Hindlimb muscle (tissue), 1 donor: Measurements from ENCODE around the gene TOP1. TPM values are rescaled to one million over a fixed set of nuclear protein-coding genes. Genes with fewer than 3 reads are reported as not detected.
"Not testable (repeated sequence)": the region's sequence is repeated elsewhere in the genome, so short reads cannot be mapped to it uniquely, and the experiment has no call there.

Experiments
- DNase-seq: peaks from one replicate; pipeline ENCODE4 v3.0.0-alpha.2; 2013
- polyA plus RNA-seq: library from polyadenylated mRNA; unstranded; fragments of 120-200 nt; gene quantifications from one replicate; pipeline ENCODE4 v1.2.1, GENCODE V29; 2013; ENCODE audit not compliant: insufficient read length

Gene TOP1
- 58.8 TPM for polyA plus RNA-seq

DNA sequence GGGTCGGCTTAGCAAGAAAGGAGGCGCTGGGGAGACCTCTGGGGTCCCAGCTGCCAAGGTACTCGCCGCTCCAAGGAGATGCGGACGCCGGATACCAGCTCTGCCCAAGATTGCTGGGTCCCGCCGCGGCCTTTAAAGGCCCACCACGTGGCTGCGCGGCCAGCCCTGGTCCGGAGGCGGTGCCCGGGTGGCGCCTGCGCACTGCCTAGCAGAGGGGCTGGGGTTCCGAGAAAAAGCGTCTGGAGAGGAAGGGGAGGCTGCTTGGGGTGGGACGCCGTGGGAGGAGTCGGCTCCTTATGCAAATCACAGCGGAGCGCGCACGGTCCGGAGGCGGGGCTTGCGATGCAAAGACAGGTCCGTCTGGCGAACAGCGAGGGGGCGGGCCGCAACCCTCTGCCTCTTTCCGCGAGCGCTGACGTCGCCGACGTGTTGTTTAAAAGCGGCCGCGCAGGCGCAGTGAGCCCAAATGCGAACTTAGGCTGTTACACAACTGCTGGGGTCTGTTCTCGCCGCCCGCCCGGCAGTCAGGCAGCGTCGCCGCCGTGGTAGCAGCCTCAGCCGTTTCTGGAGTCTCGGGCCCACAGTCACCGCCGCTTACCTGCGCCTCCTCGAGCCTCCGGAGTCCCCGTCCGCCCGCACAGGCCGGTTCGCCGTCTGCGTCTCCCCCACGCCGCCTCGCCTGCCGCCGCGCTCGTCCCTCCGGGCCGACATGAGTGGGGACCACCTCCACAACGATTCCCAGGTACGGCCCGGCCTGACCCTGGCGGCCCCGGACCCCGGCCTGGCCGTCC is at the start of gene TOP1:
TOP1 (plus strand) TSS at position 464 of the 791 bp plus-strand sequence; CDS start at position 710, 246 bp downstream.
- DNase-seq: peak; percentile 100

DNA sequence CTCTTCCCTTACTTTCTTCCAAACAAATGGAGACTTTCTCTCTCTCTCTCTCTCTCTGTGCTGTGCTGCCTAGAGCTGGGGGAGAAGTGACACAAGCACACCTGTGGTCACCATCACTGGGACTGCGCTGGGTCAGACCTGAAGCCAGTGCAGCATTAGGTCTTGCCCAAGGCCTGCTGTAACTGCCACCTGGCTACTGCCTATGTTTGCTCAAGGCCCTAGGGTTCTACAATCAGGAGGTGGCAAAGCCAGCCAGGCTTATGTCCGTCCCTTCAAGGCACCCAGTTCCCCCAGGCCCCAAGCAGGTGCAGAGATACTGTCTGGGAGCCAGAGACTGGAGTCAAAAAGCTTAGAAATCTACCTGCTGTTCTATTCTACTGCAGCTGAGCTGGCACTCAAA is 49.4 kb upstream of the TOP1 start:
- DNase-seq: no peak

DNA sequence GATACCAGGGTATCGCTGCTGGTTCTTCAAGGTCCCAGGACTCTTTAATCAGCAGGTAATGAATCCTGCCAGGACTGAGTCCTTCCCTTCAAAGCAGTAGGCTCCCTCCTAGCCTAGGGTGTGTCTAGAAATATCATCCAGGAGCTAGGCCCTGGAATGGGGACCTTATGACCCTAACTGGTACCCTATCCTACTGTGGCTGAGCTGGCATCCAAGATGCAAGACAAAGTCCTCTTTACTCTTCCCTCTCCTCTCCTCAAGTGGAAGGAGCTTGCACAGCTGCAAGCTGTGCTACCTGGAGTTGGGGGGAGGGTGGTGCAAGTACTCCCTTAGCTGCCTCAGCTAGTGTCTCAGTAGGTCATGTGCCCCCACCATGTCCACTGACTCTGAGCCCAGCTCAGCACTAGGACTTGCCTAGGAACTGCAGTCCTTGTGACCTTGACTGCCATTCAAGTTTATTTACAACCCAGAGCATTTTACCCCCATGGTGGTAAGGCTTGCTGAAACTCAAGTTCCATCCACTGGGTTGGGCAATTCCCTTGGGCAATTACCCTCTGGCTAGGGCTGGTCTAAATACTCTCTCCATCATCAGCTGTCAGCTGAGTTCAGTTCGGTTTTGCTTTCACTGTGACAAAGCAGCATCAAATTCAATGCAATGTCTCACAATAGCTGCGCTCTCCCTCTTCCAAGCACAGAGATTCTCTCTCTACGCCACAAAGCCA is 48.4 kb upstream of the TOP1 start:
- DNase-seq: no peak

DNA sequence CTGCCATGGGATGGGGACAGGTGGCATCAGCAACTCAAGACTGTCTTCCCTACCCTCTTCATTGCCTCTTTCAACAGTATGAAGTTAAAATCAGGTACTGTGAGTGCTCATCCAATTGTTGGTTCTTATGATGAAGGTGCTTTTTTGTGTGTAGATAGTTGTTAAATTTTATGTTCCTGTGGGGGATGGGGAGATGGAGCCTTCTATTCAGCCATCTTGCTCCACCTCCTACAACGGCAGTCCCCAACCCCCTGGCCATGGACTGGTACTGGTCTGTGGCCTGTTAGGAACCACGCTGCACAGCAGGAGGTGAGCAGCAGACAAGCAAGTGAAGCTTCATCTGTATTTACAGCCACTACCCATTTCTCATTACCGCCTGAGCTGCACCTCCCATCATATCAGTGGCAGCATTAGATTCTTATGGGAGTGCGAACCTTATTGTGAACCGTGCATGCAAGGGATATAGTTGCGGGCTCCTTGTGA is 47.8 kb upstream of the TOP1 start:
- no peak for DNase-seq

DNA sequence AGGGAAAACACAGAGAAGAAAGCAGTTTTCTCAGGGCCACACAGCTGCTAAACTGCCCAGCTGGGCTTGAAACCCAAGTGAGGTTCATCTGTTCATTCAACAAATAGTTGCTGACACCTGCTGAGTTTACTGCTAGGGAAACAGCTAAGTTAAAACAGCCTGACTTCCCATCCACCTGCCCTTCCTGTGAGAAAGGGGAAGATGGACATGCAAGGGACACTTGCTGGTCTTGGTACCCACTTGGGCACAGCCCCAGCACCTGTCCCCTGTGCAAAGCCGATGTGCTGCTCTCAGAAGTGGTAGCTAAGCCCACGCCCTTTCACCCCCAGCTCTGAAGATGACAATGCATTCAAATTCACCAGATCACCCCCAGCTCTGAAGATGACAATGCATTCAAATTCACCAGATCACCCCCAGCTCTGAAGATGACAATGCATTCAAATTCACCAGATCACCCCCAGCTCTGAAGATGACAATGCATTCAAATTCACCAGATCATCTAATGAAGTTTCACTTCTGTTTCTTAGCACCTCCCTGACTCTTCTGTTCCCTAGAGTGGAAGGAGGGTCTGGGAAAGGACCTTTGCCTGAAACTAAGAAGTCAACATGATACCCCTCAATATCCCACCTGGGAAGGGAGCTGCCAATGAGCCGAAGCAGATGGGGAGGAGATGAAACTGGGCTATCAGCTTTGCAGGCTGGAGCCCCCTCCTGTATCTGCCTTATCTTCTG is 46.0 kb upstream of the TOP1 start:
- no peak for DNase-seq

DNA sequence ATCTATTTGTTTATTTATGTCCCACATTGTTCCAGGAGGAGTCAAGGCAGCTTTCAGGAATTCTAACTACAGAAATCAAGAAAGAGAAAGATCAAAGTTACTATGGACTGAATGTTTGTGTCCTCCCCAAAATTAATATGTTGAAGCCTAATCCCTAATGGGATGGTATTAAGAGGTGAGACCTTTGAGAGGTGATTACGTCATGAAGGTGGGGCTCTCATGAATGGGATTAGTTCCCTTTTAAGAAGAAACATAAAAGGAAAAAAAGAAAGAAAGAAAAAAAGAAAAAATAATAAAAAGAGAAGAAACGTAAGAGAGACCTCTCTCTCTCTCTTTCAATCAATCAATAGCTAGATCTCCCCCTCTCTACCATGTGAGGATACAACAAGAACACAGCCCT is 44.7 kb upstream of the TOP1 start:
- no peak for DNase-seq

DNA sequence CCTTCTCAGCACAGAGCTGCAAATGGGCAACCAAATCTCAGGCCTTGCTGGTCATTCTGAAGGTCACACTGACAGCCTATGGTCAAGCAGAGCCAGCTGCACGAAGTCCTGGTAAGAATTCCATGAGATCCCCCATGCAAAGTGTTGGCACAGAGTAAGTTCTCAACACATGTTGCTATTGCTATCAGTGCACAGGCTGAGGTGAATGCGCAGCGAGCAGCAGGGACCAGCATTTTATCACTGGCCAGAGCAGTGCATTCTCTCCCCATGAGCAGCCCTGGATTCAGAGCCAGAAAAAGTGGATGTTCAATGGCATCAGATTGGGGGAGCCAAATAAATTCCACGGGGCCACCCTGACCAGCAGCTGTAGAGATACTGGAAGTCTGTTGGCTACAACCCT is 44.1 kb upstream of the TOP1 start:
- DNase-seq: no peak

DNA sequence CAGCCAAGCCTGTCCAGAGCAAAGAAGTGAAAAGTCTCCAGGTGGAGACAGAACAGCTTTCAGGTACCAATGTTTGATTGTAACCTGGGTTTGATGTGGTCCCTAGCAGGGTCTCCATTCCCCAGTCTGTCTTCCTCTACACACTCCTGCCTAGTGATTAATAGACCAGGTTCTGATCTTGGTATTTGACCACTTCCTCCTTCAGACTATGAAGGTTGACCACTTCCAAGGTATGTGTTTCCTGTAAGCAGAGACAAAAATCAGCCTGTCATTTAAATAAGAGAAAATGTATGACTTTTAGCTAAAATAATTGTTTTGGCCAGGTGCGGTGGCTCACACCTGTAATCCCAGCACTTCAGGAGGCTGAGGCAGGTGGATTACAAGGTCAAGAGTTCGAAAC is 41.8 kb upstream of the TOP1 start:
- no peak for DNase-seq

DNA sequence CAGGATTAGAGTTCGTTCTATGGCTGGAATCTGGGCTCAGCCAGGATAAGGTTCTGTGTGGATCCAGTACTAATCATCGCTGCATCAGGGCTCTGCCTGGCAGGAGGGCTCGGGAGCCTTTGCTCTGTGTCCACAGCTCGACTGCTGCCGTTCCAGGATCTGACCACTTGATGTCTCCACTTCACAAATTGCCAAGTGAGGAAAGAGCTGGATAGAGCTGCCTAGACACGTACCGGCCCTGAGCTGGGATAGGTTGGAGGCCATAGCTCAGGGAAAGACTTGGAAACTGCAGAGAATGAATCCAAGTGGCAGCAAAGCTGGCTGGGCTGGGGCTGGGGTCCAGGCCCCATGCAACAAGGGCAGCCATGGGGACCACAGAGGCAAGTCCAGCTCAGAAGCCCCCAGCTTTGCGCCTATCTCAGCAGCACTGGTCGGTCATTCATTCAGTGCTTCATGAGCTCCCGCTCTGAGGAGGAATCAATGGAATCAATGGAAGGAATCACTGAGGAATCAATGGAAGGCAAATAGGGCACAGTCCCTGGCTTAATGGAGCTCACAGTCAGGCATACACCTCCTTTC is 38.0 kb upstream of the TOP1 start:
- peak; percentile 81 for DNase-seq

DNA sequence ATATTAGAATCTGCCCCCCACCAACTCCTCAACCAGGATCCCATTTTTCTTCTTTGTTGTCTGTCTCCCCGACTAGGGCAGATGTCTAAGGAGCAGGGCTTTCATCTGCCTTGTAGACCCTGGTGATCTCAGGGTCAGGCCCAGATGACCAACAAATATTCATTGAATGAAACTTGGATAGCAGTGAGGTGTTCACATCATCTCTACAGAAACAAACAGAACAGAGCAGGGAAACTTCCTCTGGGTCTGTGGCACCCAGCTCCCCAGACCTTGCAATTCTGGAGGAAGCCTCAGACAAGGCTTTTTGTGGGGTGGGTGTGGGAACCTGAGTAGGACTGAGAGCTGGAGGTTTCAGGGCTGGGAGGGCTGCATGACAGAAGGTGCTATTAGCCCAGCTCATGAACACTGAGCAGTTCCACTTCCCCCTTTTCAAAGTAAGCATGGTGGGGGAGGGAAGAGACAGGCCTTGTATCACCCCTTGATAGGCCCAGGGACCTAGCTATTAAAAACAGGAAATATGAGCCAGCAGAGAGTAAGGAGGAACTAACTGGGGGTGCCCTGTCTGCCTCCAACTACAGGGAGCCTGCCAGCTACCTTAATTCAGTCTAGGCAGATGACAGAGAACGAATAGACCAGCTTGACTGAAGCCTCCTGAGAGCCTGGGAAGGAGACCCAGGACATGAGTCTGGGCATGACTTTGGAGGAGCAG is 37.3 kb upstream of the TOP1 start:
- DNase-seq: no peak

DNA sequence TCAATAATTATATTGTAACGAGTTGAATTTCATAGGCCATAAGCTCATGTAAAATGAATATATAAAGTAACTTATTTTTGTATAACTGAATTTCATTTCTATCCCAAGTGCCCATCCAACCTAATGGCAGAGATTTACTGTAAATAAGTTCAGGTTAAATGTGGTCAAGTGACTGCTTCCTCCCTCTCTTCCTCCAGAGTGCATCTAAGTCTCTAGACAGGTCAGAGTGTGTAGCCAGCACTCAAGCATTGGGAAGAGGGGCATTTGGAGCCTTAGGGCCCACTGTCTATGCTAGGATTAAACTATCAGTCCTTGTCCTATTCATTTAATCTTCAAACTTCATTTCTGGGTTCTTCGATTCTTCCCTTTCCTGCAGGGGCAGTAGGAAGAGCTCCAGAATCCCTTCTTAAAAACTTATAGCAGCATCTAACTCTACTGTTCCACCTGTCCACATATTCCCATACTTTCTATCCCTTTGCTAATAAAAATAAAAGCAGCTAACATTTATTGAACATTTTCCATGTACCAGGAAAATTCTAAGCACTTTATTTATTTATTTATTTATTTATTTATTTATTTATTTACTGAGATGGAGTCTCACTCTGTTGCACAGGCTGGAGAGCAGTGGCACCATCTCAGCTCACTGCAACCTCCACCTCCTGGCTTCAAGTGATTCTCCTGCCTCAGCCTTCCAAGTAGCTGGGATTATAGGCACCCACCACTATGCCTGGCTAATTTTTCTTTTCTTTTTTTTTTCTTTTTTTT is 36.1 kb upstream of the TOP1 start:
- DNase-seq: no peak

DNA sequence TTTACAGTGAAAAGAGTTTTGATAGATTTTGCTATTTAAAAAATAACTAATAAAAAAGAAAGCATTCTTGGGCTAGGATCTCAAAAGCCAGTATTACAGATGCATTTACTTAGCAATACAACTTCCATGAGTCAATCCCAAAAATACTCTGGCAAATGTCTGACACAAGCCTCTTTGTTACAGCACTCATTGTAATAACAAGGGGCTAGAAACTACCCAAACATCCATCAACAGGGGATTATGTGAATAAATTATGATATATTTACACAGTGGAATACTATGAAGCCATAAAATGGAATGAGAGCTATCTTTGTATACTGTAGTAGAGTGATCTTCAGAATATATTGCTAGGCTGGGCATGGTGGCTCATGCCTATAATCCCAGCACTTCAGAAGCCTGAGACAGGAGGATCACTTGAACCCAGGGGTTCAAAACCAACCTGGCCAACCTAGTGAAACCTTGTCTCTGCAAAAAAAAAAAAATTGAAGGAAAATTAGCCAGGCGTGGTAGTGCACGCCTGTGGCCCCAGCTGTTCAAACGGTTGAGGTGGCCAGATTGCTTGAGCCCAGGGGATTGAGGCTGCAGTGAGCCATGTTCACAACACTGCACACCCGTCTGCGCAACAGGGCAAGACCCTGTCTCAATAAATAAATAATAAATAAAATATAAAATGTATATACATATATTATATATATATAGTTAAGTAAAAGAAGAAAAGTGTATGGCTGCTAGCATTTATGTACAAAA is 34.7 kb upstream of the TOP1 start:
- no peak for DNase-seq

DNA sequence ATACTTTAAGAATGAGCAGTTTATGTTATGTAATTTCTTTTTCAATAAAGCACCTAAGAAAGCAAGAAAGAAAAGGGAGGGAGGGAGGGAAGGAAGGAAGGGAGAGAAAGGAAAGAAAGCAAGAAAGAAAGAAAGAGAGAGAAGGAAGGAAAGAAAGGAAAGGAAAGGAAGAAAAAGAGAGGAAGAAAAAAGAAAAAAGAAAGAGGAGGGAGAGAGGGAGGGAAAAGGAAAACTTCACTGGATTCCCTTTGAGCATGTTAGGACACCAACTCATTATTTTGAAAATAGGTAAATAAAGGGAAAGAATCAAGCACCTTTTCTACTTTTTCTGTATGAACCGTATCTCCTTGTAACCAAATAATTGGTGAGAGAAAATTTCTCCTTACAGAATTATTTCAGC is 32.3 kb upstream of the TOP1 start:
- DNase-seq: no peak

DNA sequence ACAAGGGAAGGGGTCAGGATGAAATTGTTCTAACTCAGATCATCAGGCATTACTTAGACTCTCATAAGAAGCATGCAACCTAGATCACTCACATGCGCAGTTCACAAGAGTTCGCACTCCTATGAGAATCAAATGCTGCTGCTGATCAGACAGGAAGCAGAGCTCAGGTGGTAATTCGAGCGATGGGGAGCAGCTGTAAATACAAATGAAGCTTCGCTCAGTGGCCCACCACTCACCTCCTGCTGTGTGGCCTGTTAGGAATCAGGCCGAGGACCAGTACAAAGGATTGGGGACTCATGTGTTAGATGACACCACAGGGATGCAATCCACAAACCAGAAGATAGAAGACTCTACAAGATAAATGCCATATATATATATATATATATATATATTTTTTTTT is 31.5 kb upstream of the TOP1 start:
- no peak for DNase-seq

DNA sequence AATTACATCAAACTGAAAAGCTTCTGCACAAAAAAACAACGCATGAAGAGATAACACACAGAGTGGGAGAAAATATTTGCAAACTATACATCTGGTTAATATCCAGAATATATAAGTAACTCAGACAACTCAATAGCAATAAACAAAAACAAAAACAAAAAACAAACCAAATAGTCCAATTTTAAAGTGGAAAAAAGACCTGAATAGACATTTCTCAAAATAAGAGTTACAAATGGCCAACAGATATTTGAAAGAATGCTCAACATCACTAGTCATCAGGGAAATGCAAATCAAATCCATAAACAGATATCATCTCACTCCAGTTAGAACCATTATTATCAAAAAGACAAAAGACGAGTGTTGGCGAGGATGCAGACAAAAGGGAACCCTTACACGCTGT is 28.8 kb upstream of the TOP1 start:
- DNase-seq: no peak

DNA sequence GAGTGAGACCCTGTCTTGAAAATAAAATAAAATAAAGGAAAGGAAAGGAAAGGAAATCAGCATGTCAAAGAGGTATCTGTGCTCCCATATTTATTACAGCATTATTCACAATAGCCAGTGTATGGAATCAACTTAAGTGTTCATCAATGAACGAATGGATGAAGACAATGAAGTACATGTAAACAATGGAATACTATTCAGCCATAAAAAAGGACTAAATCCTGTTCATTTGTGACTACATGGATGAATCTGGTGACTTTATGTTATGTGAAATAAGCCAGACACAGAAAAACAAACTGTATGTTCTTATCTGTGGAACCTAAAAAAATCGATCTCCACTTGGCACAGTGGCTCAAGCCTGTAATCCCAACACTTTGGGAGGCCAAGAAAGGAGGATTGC is 28.0 kb upstream of the TOP1 start:
- DNase-seq: no peak

DNA sequence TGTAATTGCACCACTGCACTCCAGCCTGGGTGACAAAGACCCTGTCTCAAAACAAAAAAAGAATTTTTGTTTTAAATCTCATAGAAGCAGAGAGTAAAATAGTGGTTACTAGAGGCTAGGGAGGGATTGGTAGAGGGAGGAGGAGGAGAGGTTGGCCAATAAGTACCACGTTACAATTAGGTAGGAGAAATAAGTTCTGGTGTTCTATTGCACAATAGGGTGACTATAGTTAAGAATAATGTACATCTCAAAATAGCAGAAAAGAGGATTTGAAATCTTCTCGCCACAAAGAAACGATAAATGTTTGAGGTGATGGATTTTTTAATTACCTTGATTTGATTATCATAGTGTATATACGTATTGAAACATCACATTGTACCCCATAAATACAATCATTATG is 27.1 kb upstream of the TOP1 start:
- DNase-seq: no peak

DNA sequence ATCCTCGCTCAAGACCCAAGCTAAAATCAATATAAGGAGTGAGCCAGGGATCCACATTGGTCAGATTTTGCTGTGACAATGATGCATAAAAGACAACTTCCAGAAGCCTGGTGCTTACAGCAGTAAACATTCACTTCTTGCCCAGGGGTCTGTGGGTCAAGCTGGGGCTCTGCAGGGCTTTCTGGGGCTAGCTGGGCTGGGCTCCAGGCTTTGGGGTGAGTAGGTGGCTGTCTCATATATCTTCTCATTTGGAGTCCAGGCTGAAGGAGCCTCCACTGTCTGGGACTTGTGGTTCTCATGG is 25.8 kb upstream of the TOP1 start:
- no peak for DNase-seq

DNA sequence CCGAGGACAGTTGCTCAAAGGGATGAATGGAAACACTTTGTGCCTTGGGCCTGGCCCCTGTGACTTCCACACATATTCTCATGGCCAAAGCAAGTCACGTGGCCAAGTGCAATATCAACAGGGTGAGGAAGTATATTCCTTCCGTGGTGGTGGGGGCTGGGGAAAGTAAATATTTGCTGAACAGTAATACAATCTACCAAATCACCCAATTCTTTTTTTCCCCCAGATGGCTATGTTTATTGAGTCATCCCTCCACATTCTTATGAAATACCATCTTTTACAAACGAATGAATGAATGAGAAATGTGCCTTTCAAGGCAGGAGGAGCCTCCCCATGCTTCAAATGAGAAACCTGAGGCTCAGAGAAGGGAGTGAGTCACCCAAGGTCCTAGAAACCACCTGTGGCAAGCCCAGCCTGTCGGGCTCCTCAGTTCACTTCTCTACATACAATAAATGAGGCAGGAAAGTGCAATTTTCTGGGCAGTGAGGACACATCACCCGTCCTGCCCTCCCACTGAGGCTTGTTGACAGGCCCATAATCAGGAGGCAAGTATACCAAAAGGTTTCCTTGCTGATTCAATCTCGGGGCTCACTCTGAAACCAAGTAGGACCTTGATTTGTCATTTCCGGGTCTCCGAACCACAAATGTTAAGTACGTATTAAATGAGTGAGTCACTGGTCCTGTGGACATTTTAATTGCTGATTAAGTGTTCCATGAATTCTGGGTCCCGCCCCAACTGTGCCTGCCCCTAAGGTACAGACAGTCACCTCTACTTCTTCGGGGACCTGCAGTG is 25.3 kb upstream of the TOP1 start:
- DNase-seq: no peak

DNA sequence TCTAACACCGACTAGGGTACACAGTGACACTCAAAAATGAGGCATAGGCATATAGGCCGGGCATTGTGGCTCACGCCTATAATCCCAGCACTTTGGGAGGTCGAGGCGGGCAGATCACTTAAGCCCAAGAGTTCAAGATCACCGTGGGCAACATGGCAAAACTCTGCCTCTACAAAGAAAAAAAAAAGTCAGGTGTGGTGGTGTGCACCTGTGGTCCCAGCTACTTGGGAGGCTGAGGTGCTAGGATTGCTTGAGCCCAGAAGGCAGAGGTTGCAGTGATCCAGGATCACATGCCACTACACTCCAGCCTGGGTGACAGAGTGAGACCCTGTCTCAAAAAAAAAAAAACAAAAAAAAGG is 24.7 kb upstream of the TOP1 start:
- not testable (repeated sequence) for DNase-seq
